BJ (cell line): ENCODE measurements around the gene KRTAP5-7. TPM values are rescaled to one million over a fixed set of nuclear protein-coding genes. Genes with fewer than 3 reads are reported as not detected.

Experiments
- CTCF ChIA-PET: fragments of 350-600 bp; formaldehyde crosslinking; extraction: SDS; loops from one replicate; lab custom pipeline; 2021; ENCODE audit warnings: antibody characterized with exemption, inconsistent platforms; lab: Yijun Ruan, JAX
- POLR2A ChIA-PET: fragments of 300-600 bp; sonication (Branson Sonifier 250); formaldehyde crosslinking; extraction: SDS; loops from one replicate; lab custom pipeline; 2021; ENCODE audit warnings: antibody characterized with exemption; lab: Charles Lee
- DNase-seq: peaks from one replicate; pipeline ENCODE4 v3.0.0-alpha.2; 2011; ENCODE audit warnings: low read depth
- H3K27me3 ChIP-seq: 2 replicates; pipeline ENCODE4 v1.6.0; 2011; ENCODE audit warnings: low read length; ENCODE audit not compliant: control insufficient read depth, insufficient read depth
- H3K36me3 ChIP-seq: 2 replicates; pipeline ENCODE4 v1.5.1; 2011; ENCODE audit warnings: low read length; ENCODE audit not compliant: control insufficient read depth, insufficient read depth
- H3K4me3 ChIP-seq: 2 replicates; pipeline ENCODE4 v1.5.1; 2011; ENCODE audit warnings: low read depth, mild to moderate bottlenecking, control low read depth, low read length
- CTCF ChIP-seq: IDR thresholded peaks from 2 replicates; pipeline ENCODE4 v1.5.1; 2011; ENCODE audit warnings: low read depth, mild to moderate bottlenecking, control low read depth, inconsistent platforms, low read length, moderate library complexity; ENCODE audit not compliant: insufficient read depth
- polyA plus RNA-seq: library from polyadenylated mRNA; depleted of rRNA; stranded (reverse); fragments of >200 nt; gene quantifications from 2 replicates; pipeline ENCODE4 v1.2.3, GENCODE V29; 2011

Gene KRTAP5-7
- polyA plus RNA-seq, 1 experiment, result not detected

- Histone ChIP-seq H3K36me3 (peaks cover 51% of the 10 kb centered on the region), H3K27me3 (no peaks in the 10 kb centered on the region), H3K4me3 (no peak overlapping the region)
- POLR2A ChIA-PET, result no interaction called here
- no peak for DNase-seq
- no peak for TF ChIP-seq CTCF
- CTCF ChIA-PET, result interaction anchor here (0.7 kb wide), 1 partner anchor 191 kb away, joined by 3 read pairs; no protein-coding TSS in a partner anchor
Measured at GRCh38 chr11:71485466-71485865, 41.6 kb upstream of the KRTAP5-7 start.

- Histone ChIP-seq H3K27me3 (no peaks in the 10 kb centered on the region), H3K36me3 (peaks cover 53% of the 10 kb centered on the region), H3K4me3 (no peak overlapping the region)
- DNase-seq, result no peak
- no peak for TF ChIP-seq CTCF
- POLR2A ChIA-PET, result no interaction called here
- CTCF ChIA-PET, result no interaction called here
Measured at GRCh38 chr11:71486320-71486719, 40.7 kb upstream of the KRTAP5-7 start.

GRCh38 chr11:71488681-71489270 lies 38.3 kb upstream of the KRTAP5-7 start:
- H3K4me3 ChIP-seq, result no peak overlapping the region
- peaks cover 45% of the 10 kb centered on the region for H3K36me3 ChIP-seq
- no peak for DNase-seq
- no peak for TF ChIP-seq CTCF
- POLR2A ChIA-PET, result no interaction called here
- H3K27me3 ChIP-seq, result no peaks in the 10 kb centered on the region
- CTCF ChIA-PET, result no interaction called here

- Histone ChIP-seq H3K36me3 (peaks cover 38% of the 10 kb centered on the region), H3K27me3 (no peaks in the 10 kb centered on the region), H3K4me3 (no peak overlapping the region)
- DNase-seq, result no peak
- TF ChIP-seq CTCF, result no peak
- POLR2A ChIA-PET, result no interaction called here
- CTCF ChIA-PET, result no interaction called here
Measured at GRCh38 chr11:71489311-71490043, 37.6 kb upstream of the KRTAP5-7 start.

GRCh38 chr11:71490044-71490730 lies 36.9 kb upstream of the KRTAP5-7 start:
- no peak for DNase-seq
- H3K27me3 ChIP-seq, result no peaks in the 10 kb centered on the region
- ChIA-PET POLR2A (no interaction called here), CTCF (no interaction called here)
- H3K36me3 ChIP-seq, result peaks cover 32% of the 10 kb centered on the region
- no peak for TF ChIP-seq CTCF
- no peak overlapping the region for H3K4me3 ChIP-seq
